ENCODE data around the gene PTPRT.

- TF ChIP-seq TAF1 (IDR thresholded peaks at IDR 0.05; ENCODE audit: low read depth) (no peak), ZBTB7A (IDR thresholded peaks at IDR 0.05; ENCODE audit: low read depth) (no peak), CEBPB (IDR thresholded peaks at IDR 0.05) (no peak), RAD21 (IDR thresholded peaks at IDR 0.05; ENCODE audit: low read depth) (no peak)
These were observed 234.8 kb downstream of the PTPRT start for GRCh38 chr20:42954951-42955350.

All from Ishikawa (cell line).